H1 (cell line): ENCODE data around the gene ARHGAP25. TPM values are rescaled to one million over a fixed set of nuclear protein-coding genes. Genes with fewer than 3 reads are reported as not detected.

Source experiments
- CTCF ChIA-PET: fragments of 300-600 bp; sonication (Branson Sonifier 250); formaldehyde crosslinking; loops from one replicate; lab custom pipeline; 2021; ENCODE audit not compliant: partially characterized antibody; lab: Charles Lee
- POLR2A ChIA-PET: fragments of 300-600 bp; sonication (Branson Sonifier 250); formaldehyde crosslinking; loops from one replicate; lab custom pipeline; 2021; ENCODE audit warnings: inconsistent platforms; ENCODE audit not compliant: partially characterized antibody; lab: Charles Lee
- DNase-seq, 2 experiments: peaks; one replicate each; pipeline versions ENCODE4 v3.0.0 to v3.0.0-alpha.2; 2010 to 2022; ENCODE audit warnings: low spot score in 2 of 2, low read depth in 1 of 2, mixed read lengths in 1 of 2
- FAIRE-seq: peaks from 2 replicates; lab custom pipeline; 2011; peaks lifted over from hg19 to GRCh38; lab: Jason Lieb, UNC
- H2AFZ ChIP-seq: 2 replicates; pipeline ENCODE4 v1.8.1; 2012; ENCODE audit warnings: low read length, inconsistent platforms
- H2AK5ac ChIP-seq: 2 replicates; pipeline ENCODE4 v1.6.1; 2013; ENCODE audit warnings: low read depth, low read length
- H2BK120ac ChIP-seq: replicated peaks from 2 replicates; pipeline ENCODE3; 2013; ENCODE audit warnings: low read depth, low read length, inconsistent platforms
- H2BK12ac ChIP-seq: 2 replicates; pipeline ENCODE4 v1.6.1; 2013; ENCODE audit warnings: low read depth, low read length
- H2BK15ac ChIP-seq: 2 replicates; pipeline ENCODE4 v1.6.1; 2013; ENCODE audit warnings: low read length
- H2BK20ac ChIP-seq: 2 replicates; pipeline ENCODE4 v1.6.1; 2013; ENCODE audit warnings: low read length
- H2BK5ac ChIP-seq: 2 replicates; pipeline ENCODE4 v1.6.1; 2013; ENCODE audit warnings: low read depth, low read length
- H3K14ac ChIP-seq: 2 replicates; pipeline ENCODE4 v1.6.1; 2013; ENCODE audit warnings: inconsistent platforms; ENCODE audit not compliant: insufficient read length
- H3K18ac ChIP-seq: 2 replicates; pipeline ENCODE4 v1.6.1; 2013; ENCODE audit warnings: low read length; ENCODE audit errors: extremely low read depth
- H3K23ac ChIP-seq: 2 replicates; pipeline ENCODE4 v1.6.1; 2013; ENCODE audit warnings: inconsistent platforms; ENCODE audit not compliant: insufficient read length
- H3K23me2 ChIP-seq: 2 replicates; pipeline ENCODE4 v1.6.1; 2013; ENCODE audit warnings: low read depth, low read length
- H3K27ac ChIP-seq: 2 replicates; pipeline ENCODE4 v1.6.1; 2011; ENCODE audit warnings: low read depth, low read length, inconsistent platforms
- H3K27me3 ChIP-seq, 4 experiments: replicated peaks in 1 of 4; 1 replicate in 1 of 4; 2 replicates in 3 of 4; pipeline versions ENCODE4 v1.6.1 to v1.8.1; 2011 to 2013; ENCODE audit warnings: low read length in 3 of 4, mild to moderate bottlenecking in 3 of 4, inconsistent platforms in 2 of 4, mixed read lengths in 2 of 4, moderate library complexity in 1 of 4; ENCODE audit not compliant: control insufficient read depth in 3 of 4, insufficient read depth in 3 of 4; ENCODE audit errors: extremely low read depth in 1 of 4
- H3K36me3 ChIP-seq, 4 experiments: 2 replicates each; pipeline versions ENCODE4 v1.6.1 to v1.8.1; 2011 to 2013; ENCODE audit warnings: mild to moderate bottlenecking in 4 of 4, low read length in 3 of 4, moderate library complexity in 2 of 4, control low read depth in 1 of 4, inconsistent platforms in 1 of 4; ENCODE audit not compliant: insufficient read depth in 4 of 4, control insufficient read depth in 2 of 4
- H3K4ac ChIP-seq: replicated peaks from 2 replicates; pipeline ENCODE3; 2013; ENCODE audit warnings: low read length, low read depth, mixed read lengths, inconsistent platforms; ENCODE audit not compliant: insufficient read length
- H3K4me1 ChIP-seq, 4 experiments: replicated peaks in 1 of 4; 1 replicate in 1 of 4; 2 replicates in 3 of 4; pipeline versions ENCODE4 v1.6.1 to v1.8.1; 2011 to 2013; ENCODE audit warnings: low read length in 3 of 4, inconsistent platforms in 2 of 4, mixed read lengths in 1 of 4; ENCODE audit not compliant: insufficient read depth in 4 of 4, control insufficient read depth in 3 of 4
- H3K4me2 ChIP-seq, 2 experiments: 2 replicates each; pipeline versions ENCODE4 v1.6.1 to v1.8.1; 2011 to 2013; ENCODE audit warnings: low read depth in 2 of 2, low read length in 2 of 2, control low read depth in 1 of 2, inconsistent platforms in 1 of 2, mild to moderate bottlenecking in 1 of 2; ENCODE audit not compliant: insufficient read depth in 1 of 2
- H3K4me3 ChIP-seq, 4 experiments: fragments of 200-600, 300-600 bp in 1 of 4; sonication (generic), shearing (Covaris generic), sonication (Bioruptor Twin) in 1 of 4; 2 replicates each; pipeline versions ENCODE4 v1.5.1 to v1.8.1; 2011 to 2016; ENCODE audit warnings: low read length in 4 of 4, low read depth in 3 of 4, control low read depth in 2 of 4, inconsistent platforms in 2 of 4, mild to moderate bottlenecking in 2 of 4, mixed read lengths in 1 of 4, moderate library complexity in 1 of 4; ENCODE audit not compliant: insufficient read depth in 2 of 4; ENCODE audit errors: extremely low read depth in 1 of 4
- H3K56ac ChIP-seq: replicated peaks from 2 replicates; pipeline ENCODE3; 2013; ENCODE audit warnings: low read depth, mild to moderate bottlenecking, mixed read lengths, low read length, inconsistent platforms; ENCODE audit not compliant: insufficient read length
- H3K79me1 ChIP-seq: 2 replicates; pipeline ENCODE4 v1.6.1; 2013; ENCODE audit warnings: low read depth, low read length, control low read depth
- H3K79me2 ChIP-seq, 2 experiments: 2 replicates each; pipeline versions ENCODE4 v1.6.1 to v1.8.1; 2012 to 2013; ENCODE audit warnings: low read length in 2 of 2, mild to moderate bottlenecking in 2 of 2, inconsistent platforms in 1 of 2; ENCODE audit not compliant: insufficient read depth in 2 of 2, control insufficient read depth in 1 of 2
- H3K9ac ChIP-seq, 4 experiments: replicated peaks in 1 of 4; 1 replicate in 1 of 4; 2 replicates in 3 of 4; pipeline versions ENCODE4 v1.6.1 to v1.8.1; 2011 to 2013; ENCODE audit warnings: low read depth in 3 of 4, low read length in 3 of 4, control low read depth in 2 of 4, mild to moderate bottlenecking in 2 of 4, moderate library complexity in 2 of 4, inconsistent platforms in 1 of 4; ENCODE audit errors: extremely low read depth in 1 of 4
- H3K9me3 ChIP-seq, 2 experiments: 2 replicates each; pipeline versions ENCODE4 v1.6.1 to v1.8.1; 2012 to 2013; ENCODE audit warnings: mild to moderate bottlenecking in 2 of 2, moderate library complexity in 2 of 2, control low read depth in 1 of 2, inconsistent platforms in 1 of 2, low read depth in 1 of 2, low read length in 1 of 2, mixed read lengths in 1 of 2; ENCODE audit not compliant: insufficient read depth in 2 of 2
- H4K20me1 ChIP-seq, 2 experiments: replicated peaks in 1 of 2; 2 replicates each; pipeline versions ENCODE3 to v1.8.1; 2011 to 2013; ENCODE audit warnings: inconsistent platforms in 2 of 2, low read length in 2 of 2, mild to moderate bottlenecking in 1 of 2; ENCODE audit not compliant: insufficient read depth in 2 of 2, control insufficient read depth in 1 of 2
- H4K5ac ChIP-seq: 2 replicates; pipeline ENCODE4 v1.6.1; 2013; ENCODE audit warnings: low read length, low read depth, mixed read lengths, inconsistent platforms; ENCODE audit not compliant: insufficient read length
- H4K8ac ChIP-seq: 2 replicates; pipeline ENCODE4 v1.8.0; 2013; ENCODE audit warnings: mild to moderate bottlenecking, moderate library complexity, low read length, inconsistent platforms; ENCODE audit not compliant: insufficient read depth; ENCODE audit errors: extremely low read depth
- H4K91ac ChIP-seq: replicated peaks from 2 replicates; pipeline ENCODE3; 2013; ENCODE audit warnings: low read length, mixed read lengths, inconsistent platforms; ENCODE audit not compliant: insufficient read length
- BRCA1 ChIP-seq: IDR thresholded peaks from 2 replicates; pipeline ENCODE4 v1.6.1; 2012; ENCODE audit warnings: low read depth, low read length, improper control_type of control experiment
- CEBPB ChIP-seq: IDR thresholded peaks from 2 replicates; pipeline ENCODE4 v1.6.1; 2012; ENCODE audit warnings: low read depth, low read length
- CHD1 ChIP-seq: IDR thresholded peaks from 2 replicates; pipeline ENCODE4 v1.6.1; 2012; ENCODE audit warnings: low read depth, low read length, improper control_type of control experiment
- CREB1 ChIP-seq: IDR thresholded peaks from 2 replicates; pipeline ENCODE4 v1.6.1; 2012; ENCODE audit warnings: inconsistent platforms
- GTF2F1 ChIP-seq: IDR thresholded peaks from 2 replicates; pipeline ENCODE4 v1.6.1; 2012; ENCODE audit warnings: low read depth, low read length, improper control_type of control experiment, borderline replicate concordance
- HDAC6 ChIP-seq: IDR thresholded peaks from one replicate; pipeline ENCODE4 v1.7.1; 2012; ENCODE audit warnings: low read depth, mild to moderate bottlenecking, inconsistent platforms, low read length, moderate library complexity
- SAP30 ChIP-seq: fragments of 300-600 bp; sonication (generic); IDR thresholded peaks from 2 replicates; pipeline ENCODE4 v1.7.1; 2012; ENCODE audit warnings: low read length, moderate library complexity, mild to moderate bottlenecking, inconsistent platforms; ENCODE audit not compliant: insufficient read depth, insufficient replicate concordance
- SIRT6 ChIP-seq: IDR thresholded peaks from one replicate; pipeline ENCODE4 v1.7.1; 2012; ENCODE audit warnings: low read length, inconsistent platforms
- TBP ChIP-seq: IDR thresholded peaks from 2 replicates; pipeline ENCODE4 v1.6.1; 2011; ENCODE audit warnings: low read depth, low read length, improper control_type of control experiment
- WGBS, 2 experiments: shearing (Covaris generic) in 1 of 2; methylation state at CpG; one replicate each; pipeline versions ENCODE4 v1.1.6 to v1.1.7; 2013 to 2015; ENCODE audit warnings: low lambda C conversion rate in 2 of 2, mixed read lengths in 2 of 2, inconsistent platforms in 1 of 2, low coverage in 1 of 2, missing lambda C conversion rate in 1 of 2; ENCODE audit not compliant: insufficient replicate concordance in 2 of 2, insufficient coverage in 1 of 2, insufficient read length in 1 of 2; ENCODE audit errors: extremely low coverage in 1 of 2, missing lambda C conversion rate in 1 of 2; 5-methylcytosine and 5-hydroxymethylcytosine counted together
- polyA plus RNA-seq, 7 experiments: library from polyadenylated mRNA; depleted of rRNA in 3 of 7; stranded (reverse) in 5 of 7; unstranded in 2 of 7; fragments of >200 nt in 5 of 7; fragments of 200-250 nt in 2 of 7; gene quantifications; 1 replicate in 5 of 7; 2 replicates in 1 of 7; 4 replicates in 1 of 7; pipeline versions ENCODE4 v1.2.1 to v1.2.3, GENCODE V29; 2011 to 2013; ENCODE audit warnings: missing spikeins in 2 of 7, mixed read lengths in 2 of 7
- total RNA-seq: library from RNA; stranded (reverse); fragmentation: NEBNext Ultra II Directional; extraction: Animal tissue kit (Norgen Biotek cat#: 25700); gene quantifications from 2 replicates; pipeline ENCODE4 v1.2.1, GENCODE V29; 2021

The ARHGAP25 gene
- total and polyA plus RNA-seq, 2 of the 8 experiments (the other 6 are each of a cell fraction or from before 2014, with no cell fraction given): 1.00 to 1.2 TPM

- no peak for DNase-seq
- no peak overlapping the region for H2AFZ ChIP-seq
- H3K4me2 ChIP-seq: no peak overlapping the region
- no peak overlapping the region for H3K27ac ChIP-seq
- no peak overlapping the region for H3K4ac ChIP-seq
- TF ChIP-seq CREB1 (no peak), SAP30 (no peak), SIRT6 (no peak), GTF2F1 (no peak), CEBPB (no peak), CHD1 (no peak), BRCA1 (no peak), HDAC6 (no peak), TBP (no peak)
- TF ChIP-seq, all 59 proteins: peak for 0
- Histone ChIP-seq H3K23ac (no peak overlapping the region), H2BK12ac (no peak overlapping the region), H2BK5ac (no peak overlapping the region), H2BK15ac (no peak overlapping the region), H3K9me3 (no peaks in the 10 kb centered on the region), H4K91ac (no peak overlapping the region), H4K5ac (no peak overlapping the region), H2AK5ac (no peak overlapping the region), H3K18ac (no peak overlapping the region), H3K56ac (no peak overlapping the region), H3K4me1 (peaks cover 0 to 3% (median 0%) of the 10 kb centered on the region in 4 experiments; a peak in 1 of 7 replicates), H3K27me3 (no peaks in the 10 kb centered on the region), H2BK20ac (no peak overlapping the region), H3K14ac (no peak overlapping the region), H3K79me2 (no peaks in the 10 kb centered on the region), H3K36me3 (no peaks in the 10 kb centered on the region), H3K9ac (no peak overlapping the region), H2BK120ac (no peak overlapping the region), H3K4me3 (no peak overlapping the region), H3K79me1 (no peaks in the 10 kb centered on the region), H3K23me2 (no peaks in the 10 kb centered on the region), H4K20me1 (no peaks in the 10 kb centered on the region), H4K8ac (no peak overlapping the region)
- FAIRE-seq: no peak
- WGBS, 2 experiments: 90% methylated on average over 2 of the region's 2 CpGs; no CpG with 5 or more reads in 1 of the 2 experiments
- CTCF ChIA-PET: interaction anchor here (0.9 to 1.5 kb wide), 5 partner anchors 12 to 168 kb away, joined by 3 to 5 read pairs (median 3); no protein-coding TSS in a partner anchor
- POLR2A ChIA-PET: no interaction called here
Observed at GRCh38 chr2:68757081-68757480, 22.5 kb downstream of the ARHGAP25 start.
